Left kidney (tissue), 2 donors: ENCODE data around the gene IL18RAP. TPM values are rescaled to one million over a fixed set of nuclear protein-coding genes. Genes with fewer than 3 reads are reported as not detected.

Source experiments
- DNase-seq: peaks from one replicate; pipeline ENCODE4 v3.0.0-alpha.2; 2013
- polyA plus RNA-seq: library from polyadenylated mRNA; unstranded; fragments of 120-200 nt; gene quantifications from one replicate; pipeline ENCODE4 v1.2.1, GENCODE V29; 2013; ENCODE audit not compliant: insufficient read length

IL18RAP gene
- polyA plus RNA-seq, 1 donor, result 0.27 TPM

DNA sequence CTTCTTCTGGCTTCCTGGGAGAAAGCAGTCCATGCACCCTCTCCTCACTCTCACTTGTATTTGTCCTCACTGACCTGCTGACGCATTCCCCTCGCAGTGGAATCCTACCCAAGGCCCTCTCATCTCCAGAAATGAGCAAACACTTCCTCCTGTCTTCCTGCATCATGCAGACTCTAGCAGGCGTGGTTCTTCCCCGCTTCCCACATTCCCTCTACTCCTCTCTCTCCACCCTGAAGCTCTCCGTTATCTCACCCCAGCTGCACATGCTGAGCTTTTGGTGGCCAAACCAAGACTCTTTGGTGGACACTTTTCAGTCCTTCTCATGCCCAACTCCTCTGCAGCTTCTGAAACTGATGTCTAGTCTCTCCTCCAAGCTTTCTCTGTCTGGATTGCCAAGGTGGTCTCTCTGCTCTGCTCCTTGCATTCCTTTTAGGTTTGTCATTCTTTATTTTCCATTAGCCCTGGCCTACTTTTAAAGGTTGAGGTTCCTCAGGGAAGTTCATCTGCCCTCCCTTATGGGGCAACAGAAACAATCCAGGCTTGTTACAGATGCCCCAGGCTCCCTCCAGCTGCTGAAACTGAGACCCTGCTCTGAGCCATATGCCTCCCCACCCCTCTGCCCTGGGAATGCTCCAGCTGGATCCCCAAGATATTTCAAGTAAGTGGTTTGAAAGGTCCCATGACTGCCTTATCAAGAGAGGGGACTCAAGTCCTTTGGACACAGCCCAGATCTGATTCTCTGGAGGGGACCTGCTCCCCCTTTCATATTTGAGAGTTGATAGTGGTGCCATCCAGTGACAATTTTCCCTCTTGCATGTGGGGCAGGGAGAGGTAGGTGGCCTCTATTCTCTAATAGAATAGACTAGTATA, 835 bp upstream of the IL18RAP start:
- no peak for DNase-seq

DNA sequence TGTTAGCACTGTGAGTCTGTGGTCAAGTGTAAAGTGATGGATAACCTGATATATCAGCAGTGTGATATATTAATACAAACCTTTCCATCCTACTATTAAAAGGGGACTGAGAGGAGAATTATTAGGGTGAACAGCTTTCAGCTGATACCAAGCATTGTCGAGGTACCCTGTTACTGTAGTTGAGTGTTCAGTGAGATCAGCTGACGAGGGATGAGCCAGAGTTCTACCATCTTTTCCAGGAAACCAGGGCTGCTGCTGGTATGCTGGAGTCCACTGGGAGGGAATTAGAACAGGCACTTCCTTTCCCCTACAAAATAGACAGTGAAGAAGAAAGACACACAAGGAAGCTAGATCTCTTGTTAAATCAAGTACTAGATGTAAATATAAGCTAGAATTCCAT, 408 bp downstream of the IL18RAP start:
- no peak for DNase-seq

DNA sequence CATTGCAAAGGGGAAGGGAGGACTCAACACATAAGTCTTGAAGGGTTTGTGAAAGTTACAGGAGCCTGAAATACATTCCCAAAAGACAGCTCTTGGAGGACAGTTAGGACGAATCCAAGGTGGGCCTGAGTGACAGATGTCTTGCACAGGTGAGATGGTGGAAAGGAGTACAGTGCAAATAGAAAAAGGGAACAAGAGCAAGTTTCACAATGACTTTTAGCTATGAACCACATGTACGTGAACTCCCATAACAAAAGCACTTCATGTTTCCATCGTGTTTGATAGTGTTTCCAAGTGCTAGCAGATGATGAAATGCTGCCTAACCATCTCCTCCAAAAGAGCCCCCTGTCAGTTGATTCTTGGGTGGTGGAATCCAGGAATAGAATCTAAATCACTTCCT, 1.8 kb downstream of the IL18RAP start:
- no peak for DNase-seq

DNA sequence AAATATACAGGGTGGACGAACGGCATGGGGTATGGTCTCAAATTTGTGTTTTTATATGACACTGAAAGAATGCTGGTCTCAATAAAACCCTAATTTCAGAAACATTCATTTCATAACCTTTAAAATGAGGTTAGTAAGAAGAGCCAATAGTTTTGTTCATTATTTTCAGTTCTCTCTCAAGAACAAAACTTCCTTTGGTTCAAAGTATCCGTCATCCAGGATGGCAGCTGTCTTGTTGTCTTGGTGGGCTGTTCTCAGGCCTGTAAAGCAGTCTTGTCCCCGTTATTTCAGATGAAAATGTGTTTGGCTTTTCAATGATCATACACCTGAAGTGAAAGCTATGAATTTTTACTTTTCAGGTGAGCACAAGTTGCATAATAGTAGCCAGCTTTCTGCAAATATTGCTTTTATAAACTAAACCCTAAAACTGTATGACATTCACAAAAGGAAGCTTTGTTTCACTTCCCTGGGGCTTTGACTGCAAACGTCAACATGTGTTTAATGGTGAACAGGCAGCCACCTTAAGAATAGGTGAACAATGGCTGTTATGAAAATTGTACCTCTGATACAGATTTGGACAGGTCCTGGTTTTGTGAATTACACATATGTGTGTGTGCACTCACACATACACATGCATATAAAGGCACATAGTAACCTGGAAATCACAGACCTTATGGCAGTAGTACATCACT, 2.6 kb downstream of the IL18RAP start:
- DNase-seq, result no peak

DNA sequence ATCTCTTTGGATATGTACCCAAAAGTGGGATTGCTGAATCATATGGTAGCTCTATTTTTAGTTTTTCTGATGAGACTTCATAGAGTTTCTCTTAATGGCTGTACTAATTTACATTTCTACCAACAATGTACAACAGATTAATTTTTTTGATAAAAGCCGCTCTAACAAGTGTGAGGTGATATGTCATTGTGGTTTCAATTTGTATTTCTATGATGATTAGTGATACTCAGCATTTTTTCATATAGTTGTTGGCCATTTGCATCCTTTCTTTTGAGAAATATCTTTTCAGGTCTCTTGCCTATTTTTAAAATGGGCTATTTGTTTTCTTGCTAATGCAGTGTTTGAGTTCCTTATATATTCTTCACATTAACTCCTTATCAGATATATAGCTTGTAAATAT, 4.3 kb downstream of the IL18RAP start:
- no peak for DNase-seq

DNA sequence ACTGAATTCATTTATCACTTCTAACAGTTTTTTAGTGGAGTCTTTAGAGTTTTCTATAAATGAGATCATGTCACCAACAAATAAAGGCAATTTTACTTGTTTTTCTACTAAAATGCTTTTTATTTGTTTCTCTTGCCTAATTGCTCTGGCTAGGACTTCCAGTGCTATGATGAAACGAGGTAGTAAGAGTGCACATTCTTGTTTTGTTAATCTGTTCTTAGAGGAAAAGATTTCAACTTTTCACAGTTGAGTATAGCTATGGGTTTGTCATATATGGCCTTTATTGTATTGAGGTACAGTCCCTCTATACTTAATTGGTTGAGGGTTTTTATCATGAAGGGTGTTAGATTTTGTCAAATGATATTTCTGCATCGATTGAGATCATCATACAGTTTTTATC, 5.6 kb downstream of the IL18RAP start:
- DNase-seq, result no peak

DNA sequence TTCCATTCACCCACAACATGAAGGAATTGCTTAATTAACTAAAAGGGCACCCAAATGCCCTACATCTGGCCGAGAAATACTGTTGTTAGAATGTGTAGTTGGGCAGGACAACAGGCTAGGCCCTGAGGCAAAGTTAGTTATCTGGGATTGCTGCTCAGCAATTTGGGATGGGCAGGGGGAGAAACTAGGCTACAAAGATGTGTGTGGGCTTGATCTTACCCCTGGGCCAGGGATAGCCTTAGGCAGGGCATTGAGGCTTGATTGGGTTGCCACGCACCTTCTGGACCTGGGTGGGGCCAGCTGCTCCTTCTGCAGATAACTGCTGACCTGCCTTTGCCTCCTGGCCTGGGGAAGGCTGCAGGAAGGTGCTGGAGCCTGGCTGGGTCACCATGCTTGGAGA, 9.4 kb downstream of the IL18RAP start:
- no peak for DNase-seq

DNA sequence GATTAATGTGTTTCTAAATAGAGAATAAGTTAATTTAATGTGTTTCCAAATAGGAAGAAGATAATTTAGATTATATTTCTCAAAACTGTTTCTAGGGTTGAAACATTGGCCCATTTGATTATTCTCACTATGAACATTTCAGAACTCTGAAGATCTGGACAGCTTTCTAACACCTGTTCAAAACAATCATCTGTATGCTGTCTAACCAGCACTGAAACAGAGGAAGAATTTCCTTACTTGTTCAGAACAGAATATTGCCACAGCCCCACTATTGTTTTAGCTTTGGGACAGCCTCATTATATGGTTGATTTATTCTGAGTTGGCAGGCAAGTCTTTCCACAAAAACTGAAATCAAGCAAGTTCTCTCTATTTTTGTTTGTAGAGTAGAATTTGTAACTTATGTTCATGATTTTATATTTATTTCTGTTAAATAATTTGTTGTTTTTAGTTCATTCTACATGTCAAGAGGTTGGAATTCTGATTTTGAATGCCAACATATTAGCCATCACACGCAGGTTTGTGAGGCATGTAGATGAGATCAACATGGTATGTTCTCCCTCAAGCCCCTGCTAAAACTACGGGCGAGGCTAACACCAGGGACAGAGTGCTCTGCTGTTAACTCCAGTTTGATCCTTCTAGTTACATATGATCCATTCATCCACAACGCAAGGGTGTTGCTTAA, 11.2 kb downstream of the IL18RAP start:
- DNase-seq, result no peak

DNA sequence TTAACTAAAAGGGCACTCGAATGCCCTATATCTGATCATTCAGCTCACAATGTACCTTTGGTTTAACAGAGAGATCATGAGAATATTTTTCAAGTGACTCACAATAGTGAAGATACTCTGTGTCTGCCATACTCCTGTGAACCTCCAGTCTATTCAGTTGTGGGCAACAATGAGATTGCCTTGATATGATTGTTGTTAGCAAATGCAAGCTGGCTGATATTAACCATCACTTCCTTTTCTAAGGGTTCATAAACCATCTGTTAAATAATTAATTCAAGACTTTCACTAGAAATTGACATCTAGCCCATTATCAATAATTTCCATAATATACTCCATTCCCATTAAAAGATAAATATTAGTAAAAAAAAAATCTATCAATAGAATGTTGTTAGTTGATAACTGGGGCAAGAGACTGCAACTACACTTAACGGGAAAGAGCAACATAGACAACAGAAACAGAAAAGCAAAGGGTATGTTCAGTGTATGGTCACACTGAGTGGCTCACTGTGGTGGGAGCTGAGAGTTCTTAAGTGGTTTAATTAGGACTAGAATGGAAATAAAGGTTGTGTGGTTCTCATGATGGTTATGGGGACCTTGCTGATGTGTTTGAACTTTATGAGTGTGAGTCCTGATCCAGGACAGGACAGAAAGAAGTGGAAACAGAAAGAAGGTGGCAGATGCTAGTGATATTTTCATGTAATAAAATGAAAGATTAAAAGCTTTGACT, 11.9 kb downstream of the IL18RAP start:
- DNase-seq, result no peak

DNA sequence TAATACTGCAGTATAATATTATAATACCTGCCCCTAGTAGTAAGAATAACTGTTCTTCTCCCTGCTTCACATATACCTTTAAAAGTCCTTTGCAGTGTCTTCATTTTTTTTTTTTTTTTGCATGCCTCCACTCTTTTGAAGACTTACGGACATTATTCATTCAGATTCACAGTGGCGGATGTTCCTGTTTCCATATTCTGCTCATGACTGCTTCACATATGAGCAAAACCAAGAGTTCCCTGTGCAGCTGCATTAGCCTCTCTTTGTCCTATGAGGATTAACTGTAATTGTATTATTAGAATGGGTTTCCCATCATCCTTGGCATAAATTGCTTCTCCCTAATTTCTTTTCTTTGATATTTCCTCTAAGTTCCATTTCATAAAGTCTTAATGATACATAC, 12.8 kb downstream of the IL18RAP start:
- no peak for DNase-seq

DNA sequence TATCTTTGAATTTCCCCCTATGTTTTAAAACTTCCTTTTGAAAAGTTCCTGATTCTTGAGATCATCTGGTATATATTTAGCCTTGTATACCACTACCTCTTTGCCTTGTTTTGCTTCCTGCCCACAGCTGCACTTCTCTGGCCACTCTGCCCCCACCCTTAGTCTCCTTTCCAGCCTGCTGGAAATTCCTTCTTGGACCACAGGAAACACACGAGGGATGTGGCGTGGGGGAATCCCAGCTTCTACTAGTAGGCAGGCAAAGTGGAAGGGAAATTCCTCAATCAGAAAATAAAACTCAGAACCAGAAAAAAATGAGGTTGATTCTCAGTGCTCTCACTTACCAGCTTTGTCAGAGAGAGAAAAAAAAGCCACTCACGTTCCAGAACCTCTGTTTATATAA, 13.4 kb downstream of the IL18RAP start:
- no peak for DNase-seq

DNA sequence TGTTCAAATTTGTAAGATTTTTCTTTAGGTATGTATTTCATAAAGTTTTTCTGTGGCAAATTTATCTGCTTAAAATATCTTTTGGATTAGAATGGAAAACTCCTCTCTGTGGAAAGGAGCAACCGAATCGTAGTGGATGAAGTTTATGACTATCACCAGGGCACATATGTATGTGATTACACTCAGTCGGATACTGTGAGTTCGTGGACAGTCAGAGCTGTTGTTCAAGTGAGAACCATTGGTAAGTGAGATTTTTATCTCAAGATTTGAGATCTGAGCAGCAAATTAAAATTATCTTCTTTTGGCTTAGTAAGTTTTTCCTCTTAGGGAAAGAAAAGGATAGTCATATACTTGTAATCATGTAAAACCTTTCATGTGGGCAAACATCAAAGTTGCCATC, 14.2 kb downstream of the IL18RAP start:
- DNase-seq, result no peak

DNA sequence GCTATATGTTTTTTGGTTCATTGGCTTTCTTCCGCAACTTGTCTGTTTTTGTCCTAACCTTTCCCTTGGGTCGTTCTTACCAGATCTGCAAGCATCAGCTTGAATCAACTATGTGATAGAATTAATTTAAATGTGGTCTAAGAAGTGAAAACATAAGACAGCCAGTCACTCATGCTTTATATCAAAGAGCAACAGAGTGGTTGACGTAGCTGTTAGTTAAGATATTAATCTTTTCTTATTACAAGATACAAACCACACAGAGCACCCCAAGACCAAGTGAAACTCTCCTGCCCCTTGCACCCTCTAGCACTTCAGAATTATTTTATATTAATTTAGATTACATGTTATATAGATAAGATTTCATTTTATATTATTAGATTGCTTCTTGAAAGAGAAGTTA, 15.2 kb downstream of the IL18RAP start:
- no peak for DNase-seq

DNA sequence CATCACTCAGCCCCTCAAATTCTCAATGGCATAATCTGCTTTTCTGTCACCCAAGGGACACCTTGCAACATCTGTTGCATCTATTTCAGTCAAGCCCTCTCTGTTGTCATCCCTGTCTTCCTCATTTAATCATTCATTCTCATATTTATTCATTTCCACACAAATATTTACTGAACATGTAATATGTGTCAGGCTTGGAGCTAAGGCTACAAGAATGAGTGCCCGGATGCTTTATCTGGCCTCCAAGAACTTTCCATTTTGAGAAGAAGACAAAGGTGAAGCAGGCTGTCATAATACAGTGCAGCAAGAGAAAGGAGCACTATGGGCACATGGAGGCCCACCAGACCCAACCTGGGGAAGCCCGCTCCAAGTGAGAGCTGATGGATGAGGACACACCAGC, 15.6 kb downstream of the IL18RAP start:
- DNase-seq, result no peak

DNA sequence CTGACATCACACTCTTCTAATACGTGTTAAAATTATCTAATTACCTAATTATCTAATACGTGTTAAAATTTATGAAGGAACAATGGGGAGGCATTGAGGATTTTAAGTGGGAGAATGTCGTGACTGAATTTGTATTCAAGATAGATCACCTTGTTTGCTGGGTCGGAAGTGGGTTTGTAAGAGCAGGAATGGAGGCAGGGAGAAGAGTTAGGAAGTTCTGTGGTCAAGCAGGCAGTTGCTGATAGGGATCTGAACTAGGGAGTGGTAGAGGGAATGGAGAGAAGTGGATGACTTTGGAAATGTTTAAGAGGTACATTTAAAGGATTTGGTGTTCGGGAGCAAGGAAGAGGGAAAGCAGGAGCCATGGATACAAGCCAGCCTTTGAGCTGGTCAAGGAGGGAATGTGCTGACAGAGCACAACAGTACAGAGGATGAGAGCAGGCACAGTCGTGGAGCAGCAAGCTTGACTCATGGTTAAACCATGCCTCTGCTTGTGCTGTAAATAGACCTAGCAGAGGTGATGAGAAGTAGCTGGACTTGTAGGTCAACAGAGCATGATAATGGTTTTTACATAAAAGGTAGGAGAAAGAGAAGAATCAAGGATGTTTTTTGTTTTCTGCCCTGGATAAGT, 16.2 kb downstream of the IL18RAP start:
- DNase-seq, result no peak

DNA sequence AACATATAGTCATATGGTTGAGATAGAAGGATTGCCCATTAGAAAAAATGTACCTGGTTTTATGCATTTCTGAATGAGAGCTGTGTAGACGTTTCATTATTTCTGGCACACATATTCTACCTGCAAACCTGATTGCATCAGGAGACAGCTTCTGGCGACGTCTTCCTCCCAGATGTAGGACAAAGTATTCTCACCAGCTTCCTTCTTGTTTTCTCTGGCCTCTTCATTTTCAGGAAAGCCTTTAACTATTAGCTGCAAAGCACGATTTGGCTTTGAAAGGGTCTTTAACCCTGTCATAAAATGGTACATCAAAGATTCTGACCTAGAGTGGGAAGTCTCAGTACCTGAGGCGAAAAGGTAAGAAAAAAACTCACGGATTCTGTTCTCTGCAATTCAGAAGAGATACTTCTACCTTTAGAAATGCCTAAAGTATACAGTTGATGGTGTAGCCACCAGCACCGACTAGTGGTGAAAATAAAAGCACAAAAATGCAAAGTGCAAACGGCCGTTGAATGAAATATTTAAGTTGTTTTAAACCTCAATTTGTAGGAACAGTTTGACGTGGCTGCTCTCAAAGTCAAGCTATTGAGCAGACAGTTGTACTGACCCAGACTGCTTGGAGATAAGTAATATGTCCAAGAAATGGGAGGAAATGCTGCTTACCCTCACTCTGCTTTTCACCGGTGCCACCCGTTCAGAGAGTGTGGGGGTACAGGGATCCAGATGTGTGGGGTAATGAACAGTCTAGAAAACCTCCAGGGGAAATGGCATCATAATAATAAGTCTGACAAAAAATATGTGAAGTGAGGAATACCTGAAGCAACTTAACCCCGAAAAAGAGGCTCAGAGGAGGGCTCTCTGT, 20.2 kb downstream of the IL18RAP start:
- peak; percentile 37 for DNase-seq

DNA sequence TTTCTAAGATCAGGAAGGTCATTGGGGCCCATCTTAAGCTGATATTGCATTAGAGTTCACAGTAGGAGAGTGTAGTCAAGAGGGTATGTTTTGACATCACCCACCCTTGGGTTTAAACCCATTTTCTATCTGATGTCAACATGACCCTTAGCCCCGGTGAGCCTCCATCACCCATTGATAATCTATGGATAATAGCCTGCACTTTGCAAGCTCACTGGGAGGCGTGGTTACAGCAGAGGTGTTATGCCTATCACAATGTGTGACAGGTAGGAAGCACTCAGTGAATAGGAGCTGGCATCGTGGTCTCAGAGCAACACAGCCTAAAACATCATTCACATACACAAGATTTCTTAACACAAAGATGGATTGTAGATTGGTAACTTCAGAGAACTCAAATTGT, 21.3 kb downstream of the IL18RAP start:
- DNase-seq, result no peak

DNA sequence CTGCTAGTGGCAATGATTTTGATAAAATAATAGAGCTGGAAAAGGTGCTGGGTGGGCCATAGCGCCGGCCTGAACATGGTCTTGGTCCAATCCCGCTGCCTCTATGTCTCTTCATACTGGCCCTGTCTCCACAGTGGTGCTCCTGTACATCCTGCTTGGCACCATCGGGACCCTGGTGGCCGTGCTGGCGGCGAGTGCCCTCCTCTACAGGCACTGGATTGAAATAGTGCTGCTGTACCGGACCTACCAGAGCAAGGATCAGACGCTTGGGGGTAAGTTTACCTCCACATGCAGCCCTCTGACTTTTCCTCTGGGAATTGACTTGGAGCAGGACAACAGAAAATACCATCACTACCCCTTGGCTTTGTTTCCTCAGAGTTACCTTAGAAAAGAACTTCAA, 24.0 kb downstream of the IL18RAP start:
- no peak for DNase-seq

DNA sequence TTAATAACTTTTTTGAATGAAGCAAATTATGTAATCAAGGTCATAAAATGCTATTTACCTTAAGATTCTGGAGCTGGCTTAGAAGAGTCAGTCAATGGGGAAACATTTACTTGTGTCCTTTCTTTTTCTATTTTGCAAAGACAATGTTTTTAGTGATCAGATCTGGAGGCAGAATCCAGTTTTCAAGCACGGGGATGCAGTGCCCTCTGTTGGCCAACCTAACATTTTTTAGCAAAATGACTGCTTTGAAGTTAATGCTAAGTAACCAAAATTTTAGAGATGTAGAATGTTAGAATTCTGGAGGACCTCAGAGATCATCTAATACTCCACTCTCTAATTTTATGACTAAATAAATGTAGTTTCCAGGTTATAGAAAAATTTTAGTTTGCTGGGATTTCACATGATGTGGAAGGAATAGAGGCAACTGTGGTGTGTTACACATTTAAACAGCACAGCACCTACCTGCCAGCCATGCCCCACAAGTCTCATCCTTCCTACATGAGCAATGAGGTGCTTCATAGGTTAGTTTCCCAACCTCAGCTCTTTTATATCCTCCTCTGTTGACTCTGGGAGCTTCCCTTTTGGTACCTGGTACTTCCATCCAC, 26.5 kb downstream of the IL18RAP start:
- DNase-seq, result peak; percentile 29

DNA sequence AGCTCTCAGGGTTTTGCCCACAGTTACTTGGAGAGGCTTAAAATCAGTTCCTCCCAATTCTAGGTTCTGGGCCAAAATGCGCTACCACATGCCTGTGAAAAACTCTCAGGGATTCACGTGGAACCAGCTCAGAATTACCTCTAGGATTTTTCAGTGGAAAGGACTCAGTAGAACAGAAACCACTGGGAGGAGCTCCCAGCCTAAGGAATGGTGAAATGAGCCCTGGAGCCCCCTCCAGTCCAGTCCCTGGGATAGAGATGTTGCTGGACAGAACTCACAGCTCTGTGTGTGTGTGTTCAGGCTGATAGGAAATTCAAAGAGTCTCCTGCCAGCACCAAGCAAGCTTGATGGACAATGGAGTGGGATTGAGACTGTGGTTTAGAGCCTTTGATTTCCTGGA, 29.0 kb downstream of the IL18RAP start:
- no peak for DNase-seq

DNA sequence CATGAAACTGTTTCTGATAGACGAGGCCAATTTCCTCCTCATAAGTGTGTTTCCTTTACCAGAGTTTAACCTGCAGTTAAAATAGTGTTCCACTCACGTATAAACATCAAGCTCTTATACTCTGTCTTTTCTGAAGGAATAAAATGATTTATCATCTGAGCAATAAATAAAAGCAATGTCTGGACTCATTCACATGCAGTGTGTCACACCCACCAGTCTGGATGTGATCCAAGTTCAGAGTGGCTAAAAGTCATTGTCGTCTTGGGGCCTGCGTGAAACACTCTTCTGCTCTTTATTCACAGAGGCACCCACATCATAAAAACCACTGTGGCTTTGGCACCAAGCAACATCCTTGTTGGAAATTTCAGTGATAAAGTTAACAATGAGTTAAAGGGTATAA, 30.5 kb downstream of the IL18RAP start:
- DNase-seq, result no peak
